NCI-H2227 (cell line): ENCODE data around the gene UNK.
"Not testable (repeated sequence)": the region's sequence is repeated elsewhere in the genome, so short reads cannot be mapped to it uniquely, and the experiment has no call there.

Experiments used
- DNase-seq: peaks from one replicate; lab custom pipeline; 2025; ENCODE audit not compliant: unreplicated experiment; lab: John Stamatoyannopoulos, UW

The UNK gene

GRCh38 chr17:75793460-75793859 lies 8.9 kb downstream of the UNK start:
- DNase-seq: no peak

GRCh38 chr17:75795820-75796607 lies 11.4 kb downstream of the UNK start:
- no peak for DNase-seq

GRCh38 chr17:75799402-75799801 lies 14.8 kb downstream of the UNK start:
- no peak for DNase-seq

- no peak for DNase-seq
Observed at GRCh38 chr17:75803883-75804282, 19.3 kb downstream of the UNK start.

DNA sequence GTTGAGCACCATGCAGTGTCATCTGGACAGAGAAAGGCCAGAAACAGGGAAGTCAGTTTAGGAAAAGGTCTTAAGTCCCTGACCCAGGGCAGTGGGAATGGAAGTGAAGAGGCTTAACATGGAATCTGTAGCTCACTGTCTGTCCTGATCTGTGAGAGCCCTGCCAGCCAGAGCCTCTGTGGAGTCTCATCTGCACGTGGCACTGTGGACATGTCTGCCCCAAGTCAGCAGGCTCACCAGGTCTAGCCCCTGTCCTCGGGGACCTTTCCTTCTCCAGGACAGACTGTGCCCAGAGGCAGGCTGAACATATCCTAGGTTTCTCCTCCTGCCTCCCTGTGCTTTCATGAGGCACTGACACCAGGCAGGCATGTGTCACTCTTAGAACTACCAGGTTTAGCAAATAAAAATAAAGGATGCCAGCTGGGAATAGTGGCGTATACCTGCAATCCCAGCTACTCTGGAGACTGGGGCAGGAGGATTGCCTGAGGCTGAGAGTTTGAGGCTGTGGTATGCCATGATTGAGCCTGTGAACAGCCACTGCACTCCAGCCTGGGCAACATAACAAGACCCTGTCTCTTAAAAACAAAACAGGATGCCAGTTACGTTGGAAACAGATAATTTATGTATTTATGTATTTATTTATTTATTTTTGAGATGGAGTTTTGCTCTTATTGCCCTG lies 22.4 kb downstream of the UNK start:
- DNase-seq: no peak

- DNase-seq: no peak
Observed at GRCh38 chr17:75807861-75808260, 23.3 kb downstream of the UNK start.

GRCh38 chr17:75808549-75808904 lies 23.9 kb downstream of the UNK start:
- DNase-seq: no peak

- peak; percentile 75 for DNase-seq
Observed at GRCh38 chr17:75808905-75809621, 24.5 kb downstream of the UNK start.

- DNase-seq: no peak
Observed at GRCh38 chr17:75809631-75810111, 25.1 kb downstream of the UNK start.

- DNase-seq: no peak
Observed at GRCh38 chr17:75810216-75810615, 25.6 kb downstream of the UNK start.

DNA sequence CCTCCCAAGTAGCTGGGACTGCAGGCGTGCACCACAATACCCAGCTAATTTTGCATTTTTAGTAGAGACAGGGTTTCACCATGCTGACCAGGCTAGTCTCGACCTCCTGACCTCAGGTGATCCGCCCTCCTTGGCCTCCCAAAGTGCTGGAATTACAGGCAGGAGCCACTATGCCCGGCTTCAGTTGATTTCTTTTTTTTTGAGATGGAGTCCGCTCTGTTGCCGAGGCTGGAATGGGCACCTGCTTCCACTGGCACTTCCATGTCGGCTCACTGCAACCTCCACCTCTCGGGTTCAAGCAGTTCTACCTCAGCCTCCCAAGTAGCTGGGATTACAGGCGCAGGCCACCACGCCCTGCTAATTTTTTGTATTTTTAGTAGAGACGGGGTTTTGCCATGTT lies 26.1 kb downstream of the UNK start:
- not testable (repeated sequence) for DNase-seq

GRCh38 chr17:75811174-75811573 lies 26.6 kb downstream of the UNK start:
- DNase-seq: no peak

DNA sequence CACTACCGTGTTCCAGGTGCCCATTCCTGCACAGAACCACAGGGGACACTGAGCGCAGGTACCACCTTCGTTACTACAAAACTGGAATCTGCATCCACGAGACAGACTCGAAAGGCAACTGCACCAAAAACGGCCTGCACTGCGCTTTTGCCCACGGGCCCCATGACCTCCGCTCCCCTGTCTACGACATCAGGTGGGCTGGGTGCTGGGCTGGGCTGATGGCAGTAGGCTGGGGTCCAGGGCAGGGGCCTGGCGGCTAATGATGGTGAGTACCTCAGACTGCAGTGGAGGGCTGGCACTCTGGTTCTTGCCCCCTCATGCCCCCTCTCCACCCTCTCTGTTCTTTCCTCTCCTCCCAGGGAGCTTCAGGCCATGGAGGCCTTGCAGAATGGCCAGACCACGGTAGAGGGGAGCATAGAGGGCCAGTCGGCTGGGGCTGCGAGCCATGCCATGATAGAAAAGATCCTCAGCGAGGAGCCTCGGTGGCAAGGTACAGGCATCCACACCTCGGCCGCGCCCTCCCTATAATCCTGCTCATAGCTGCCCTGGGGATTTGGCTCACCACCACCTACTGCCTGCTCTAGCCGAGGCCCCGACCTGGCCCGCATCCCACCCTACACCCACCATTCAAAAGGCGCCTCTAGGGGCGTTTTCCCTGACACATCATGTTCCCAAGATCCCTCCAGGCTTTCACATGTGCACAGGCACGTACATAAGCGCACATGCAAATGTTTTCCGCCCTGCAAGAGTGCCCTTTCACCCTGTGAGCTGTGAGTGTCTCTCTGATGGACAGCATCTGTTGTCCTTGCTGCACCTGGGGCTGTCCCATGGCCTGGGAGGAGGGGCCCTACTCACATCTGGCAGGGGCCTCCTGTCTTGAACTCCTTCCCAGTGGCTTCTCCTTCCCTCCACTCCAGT lies 27.7 kb downstream of the UNK start:
- peak; percentile 36 for DNase-seq

DNA sequence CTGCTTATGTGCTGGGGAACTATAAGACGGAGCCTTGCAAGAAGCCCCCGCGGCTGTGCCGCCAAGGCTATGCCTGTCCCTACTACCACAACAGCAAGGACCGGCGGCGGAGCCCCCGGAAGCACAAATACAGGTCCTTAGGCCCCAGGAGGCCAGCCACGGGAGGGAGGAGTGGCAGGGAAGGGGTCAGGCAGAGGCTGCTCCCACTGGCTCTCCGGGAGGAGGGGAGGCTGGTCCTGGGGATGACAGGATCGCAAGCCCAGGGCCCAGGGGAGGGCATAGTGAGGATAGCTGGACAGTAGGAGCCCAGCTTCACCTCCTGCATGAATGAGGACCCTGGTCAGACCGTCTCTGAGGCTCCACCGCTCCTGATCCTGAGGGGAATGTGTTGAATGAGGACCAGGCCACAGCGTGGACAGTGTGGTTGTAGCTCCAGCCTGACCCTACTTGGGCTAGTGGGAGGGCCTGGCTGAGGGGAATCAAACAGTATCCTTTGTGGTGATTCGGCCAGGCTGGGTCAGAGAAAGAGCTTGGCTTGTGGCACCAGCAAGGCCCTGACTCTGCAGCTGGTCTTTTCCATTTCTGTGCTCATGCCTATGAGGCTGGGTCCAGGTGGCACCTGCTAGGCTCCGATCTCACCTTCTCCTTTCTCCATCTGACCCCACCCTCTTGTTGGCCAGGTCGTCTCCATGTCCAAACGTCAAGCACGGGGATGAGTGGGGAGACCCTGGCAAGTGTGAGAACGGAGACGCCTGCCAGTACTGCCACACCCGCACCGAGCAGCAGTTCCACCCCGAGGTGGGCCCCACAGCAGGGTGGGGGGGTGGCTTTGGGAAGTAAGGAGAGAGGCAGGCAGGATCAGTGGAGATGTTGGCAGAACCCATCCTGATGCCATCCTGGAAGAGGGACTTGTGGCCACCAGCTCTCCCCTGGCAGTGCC lies 28.7 kb downstream of the UNK start:
- DNase-seq: no peak

DNA sequence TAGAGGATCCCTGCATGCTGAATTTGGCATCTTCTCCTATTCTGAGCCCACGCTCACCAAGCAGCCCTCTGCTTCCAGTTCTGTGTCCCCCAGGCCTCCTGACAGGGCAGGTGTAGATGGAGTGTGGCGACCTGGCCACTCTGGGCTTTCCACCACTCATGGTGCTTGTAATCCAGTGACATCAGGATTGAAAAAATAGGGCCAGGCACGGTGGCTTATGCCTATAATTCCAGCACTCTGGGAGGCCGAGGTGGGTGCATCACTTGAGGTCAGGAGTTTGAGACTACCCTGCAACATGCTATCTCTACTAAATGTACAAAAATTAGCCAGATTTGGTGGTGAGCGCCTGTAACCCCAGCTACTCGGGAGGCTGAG lies 29.4 kb downstream of the UNK start:
- no peak for DNase-seq

- no peak for DNase-seq
Observed at GRCh38 chr17:75814900-75815373, 30.3 kb downstream of the UNK start.

GRCh38 chr17:75815399-75815798 lies 30.8 kb downstream of the UNK start:
- DNase-seq: no peak

GRCh38 chr17:75816693-75817092 lies 32.1 kb downstream of the UNK start:
- DNase-seq: no peak

- DNase-seq: no peak
Observed at GRCh38 chr17:75817571-75817970, 33.0 kb downstream of the UNK start.
